IMR-90 (cell line): Measurements from ENCODE around the gene SLC49A4. TPM values are rescaled to one million over a fixed set of nuclear protein-coding genes. Genes with fewer than 3 reads are reported as not detected.

ENCODE experiments used
- ATAC-seq: fragments of 200-7000 bp; cut with Tn5 transposase; 2 replicates; pipeline ENCODE4 v1.9.1; 2020; ENCODE audit warnings: low read depth, mild to moderate bottlenecking, moderate library complexity
- BruUV-seq: library from RNA; stranded (reverse); fragments of 400-500 nt; replicated peaks from 2 replicates; lab custom pipeline; 2021; lab: Mats Ljungman, UMichigan
- CTCF ChIA-PET: fragments of 300-600 bp; formaldehyde crosslinking; extraction: SDS; loops from one replicate; lab custom pipeline; 2021; ENCODE audit warnings: antibody characterized with exemption; lab: Yijun Ruan, JAX
- POLR2A ChIA-PET: fragments of 300-600 bp; sonication (Branson Sonifier 250); formaldehyde crosslinking; loops from one replicate; lab custom pipeline; 2022; ENCODE audit warnings: antibody characterized with exemption; ENCODE audit not compliant: unreplicated experiment; lab: Charles Lee
- DNase-seq: peaks from one replicate; pipeline ENCODE4 v3.0.0; 2013
- H2AFZ ChIP-seq: replicated peaks from 2 replicates; pipeline ENCODE3; 2013; ENCODE audit warnings: low read length, mild to moderate bottlenecking; ENCODE audit not compliant: poor library complexity
- H2AK5ac ChIP-seq: 2 replicates; pipeline ENCODE4 v1.6.1; 2013; ENCODE audit warnings: low read depth, low read length, inconsistent platforms
- H2AK9ac ChIP-seq: replicated peaks from 2 replicates; pipeline ENCODE3; 2013; ENCODE audit warnings: mild to moderate bottlenecking, low read depth, low read length, moderate library complexity; ENCODE audit not compliant: poor library complexity
- H2BK120ac ChIP-seq: 2 replicates; pipeline ENCODE4 v1.6.1; 2013; ENCODE audit warnings: low read depth, low read length, inconsistent platforms
- H2BK15ac ChIP-seq: 3 replicates; pipeline ENCODE4 v1.6.1; 2013; ENCODE audit warnings: low read depth, low read length, inconsistent platforms
- H2BK20ac ChIP-seq: 2 replicates; pipeline ENCODE4 v1.6.1; 2013; ENCODE audit warnings: low read depth, mild to moderate bottlenecking, inconsistent platforms, low read length, moderate library complexity
- H2BK5ac ChIP-seq: 2 replicates; pipeline ENCODE4 v1.6.1; 2013; ENCODE audit warnings: mild to moderate bottlenecking, low read depth, low read length, inconsistent platforms; ENCODE audit not compliant: poor library complexity, severe bottlenecking
- H3K14ac ChIP-seq: replicated peaks from 2 replicates; pipeline ENCODE4 v1.6.1; 2013; ENCODE audit warnings: low read depth, low read length, inconsistent platforms
- H3K18ac ChIP-seq: 2 replicates; pipeline ENCODE4 v1.6.1; 2013; ENCODE audit warnings: low read depth, low read length, control low read depth
- H3K23ac ChIP-seq: 2 replicates; pipeline ENCODE4 v1.6.1; 2013; ENCODE audit warnings: low read depth, low read length, inconsistent platforms
- H3K27ac ChIP-seq: 2 replicates; pipeline ENCODE4 v1.5.1; 2013; ENCODE audit warnings: mild to moderate bottlenecking, control low read depth, low read length; ENCODE audit not compliant: insufficient read depth
- H3K27me3 ChIP-seq: 2 replicates; pipeline ENCODE4 v1.6.1; 2013; ENCODE audit warnings: low read length; ENCODE audit not compliant: control insufficient read depth, insufficient read depth
- H3K36me3 ChIP-seq: 2 replicates; pipeline ENCODE4 v1.6.1; 2013; ENCODE audit warnings: low read length, mixed read lengths; ENCODE audit not compliant: control insufficient read depth, insufficient read depth
- H3K4ac ChIP-seq: 2 replicates; pipeline ENCODE4 v1.6.1; 2013; ENCODE audit warnings: low read depth, low read length, inconsistent platforms
- H3K4me1 ChIP-seq: 2 replicates; pipeline ENCODE4 v1.6.1; 2013; ENCODE audit warnings: low read length, mixed read lengths; ENCODE audit not compliant: control insufficient read depth, insufficient read depth
- H3K4me2 ChIP-seq: 2 replicates; pipeline ENCODE4 v1.6.1; 2013; ENCODE audit warnings: low read depth, mild to moderate bottlenecking, control low read depth, low read length, moderate library complexity
- H3K4me3 ChIP-seq: 2 replicates; pipeline ENCODE4 v1.5.1; 2013; ENCODE audit warnings: low read depth, mild to moderate bottlenecking, control low read depth, low read length, moderate library complexity; ENCODE audit not compliant: insufficient read depth
- H3K56ac ChIP-seq: 2 replicates; pipeline ENCODE4 v1.6.1; 2013; ENCODE audit warnings: low read length, inconsistent platforms; ENCODE audit not compliant: insufficient read depth; ENCODE audit errors: extremely low read depth
- H3K79me1 ChIP-seq, 2 experiments: 2 replicates each; pipeline ENCODE4 v1.6.1; 2013; ENCODE audit warnings: low read length in 2 of 2, inconsistent platforms in 1 of 2, low read depth in 1 of 2
- H3K9ac ChIP-seq: 2 replicates; pipeline ENCODE4 v1.6.1; 2013; ENCODE audit warnings: low read depth, low read length, control low read depth
- H3K9me1 ChIP-seq: 2 replicates; pipeline ENCODE4 v1.6.1; 2013; ENCODE audit warnings: low read length, inconsistent platforms; ENCODE audit not compliant: insufficient read depth
- H3K9me3 ChIP-seq: 2 replicates; pipeline ENCODE4 v1.6.1; 2013; ENCODE audit warnings: low read length; ENCODE audit not compliant: control insufficient read depth, insufficient read depth
- H4K20me1 ChIP-seq: 2 replicates; pipeline ENCODE4 v1.6.1; 2013; ENCODE audit warnings: low read length, inconsistent platforms; ENCODE audit not compliant: insufficient read depth
- H4K5ac ChIP-seq: 2 replicates; pipeline ENCODE4 v1.6.1; 2013; ENCODE audit warnings: mild to moderate bottlenecking, low read depth, low read length, control low read depth
- H4K8ac ChIP-seq, 2 experiments: 2 replicates each; pipeline ENCODE4 v1.6.1; 2013; ENCODE audit warnings: low read depth in 2 of 2, low read length in 2 of 2, control low read depth in 1 of 2, inconsistent platforms in 1 of 2
- H4K91ac ChIP-seq: 2 replicates; pipeline ENCODE4 v1.6.1; 2013; ENCODE audit warnings: low read depth, low read length, inconsistent platforms; ENCODE audit not compliant: insufficient read depth
- MAZ ChIP-seq: IDR thresholded peaks from 2 replicates; pipeline ENCODE4 v1.6.1; 2012; ENCODE audit warnings: low read depth, mild to moderate bottlenecking, low read length, improper control_type of control experiment, moderate library complexity, borderline replicate concordance
- POLR2A ChIP-seq: IDR thresholded peaks from 2 replicates; pipeline ENCODE4 v1.6.1; 2012; ENCODE audit warnings: mild to moderate bottlenecking, low read depth, low read length
- SMC3 ChIP-seq: fragments of 150-350 bp; IDR thresholded peaks from 2 replicates; pipeline ENCODE4 v1.6.1; 2016; ENCODE audit warnings: low read depth, mild to moderate bottlenecking, antibody characterized with exemption, low read length, moderate library complexity
- WGBS, 2 experiments: methylation state at CpG; one replicate each; pipeline versions ENCODE4 v1.1.5 to v1.1.7; 2013; ENCODE audit warnings: missing lambda C conversion rate in 2 of 2; ENCODE audit not compliant: insufficient read length in 1 of 2; ENCODE audit errors: extremely low coverage in 2 of 2; 5-methylcytosine and 5-hydroxymethylcytosine counted together
- dilution Hi-C: fragments of 300-500 bp; cut with HindIII; formaldehyde crosslinking; loops from one replicate; pipeline ENCODE4 v1.14.3; 2018; ENCODE audit warnings: low sequenced_read_pairs; ENCODE audit not compliant: unreplicated experiment
- in situ Hi-C: fragments of 300-500 bp; cut with MboI; formaldehyde crosslinking; loops from 3 replicates; pipeline ENCODE4 v1.14.3; 2019; ENCODE audit warnings: low sequenced_read_pairs, inconsistent platforms, mixed read lengths
- intact Hi-C: fragments of 100-400 bp; cut with micrococcal nuclease; formaldehyde crosslinking; loops from 2 replicates; pipeline ENCODE4 v1.10.0; 2022
- polyA plus RNA-seq, 3 experiments: library from polyadenylated mRNA; depleted of rRNA; stranded (reverse); fragments of >200 nt; gene quantifications; 2 replicates each; pipeline ENCODE4 v1.2.3, GENCODE V29; 2012; ENCODE audit warnings: low replicate concordance in 1 of 3
- total RNA-seq: library from RNA; depleted of rRNA; stranded (reverse); fragments of >200 nt; gene quantifications from 2 replicates; pipeline ENCODE4 v1.2.3, GENCODE V29; 2012

SLC49A4 gene
- total and polyA plus RNA-seq, 2 of the 4 experiments (the other 2 are of a cell fraction), result 6.5 to 6.8 TPM

- H4K8ac ChIP-seq, result no peak overlapping the region
- ATAC-seq (peak; percentile 72), DNase-seq (peak; percentile 24)
- H3K4me2 ChIP-seq, result no peak overlapping the region
- no peak overlapping the region for H2BK20ac ChIP-seq
- intact Hi-C loops, result no loop called here
- H2AK5ac ChIP-seq, result no peak overlapping the region
- no peak overlapping the region for H3K18ac ChIP-seq
- H3K4me3 ChIP-seq, result no peak overlapping the region
- no peak overlapping the region for H2AFZ ChIP-seq
- H3K36me3 ChIP-seq, result no peaks in the 10 kb centered on the region
- WGBS, 2 experiments, result no CpG with 5 or more reads among the region's 5 CpGs
- ChIA-PET CTCF (no interaction called here), POLR2A (no interaction called here)
- no peak overlapping the region for H2AK9ac ChIP-seq
- no peak overlapping the region for H3K56ac ChIP-seq
- no peaks in the 10 kb centered on the region for H4K20me1 ChIP-seq
- H3K27me3 ChIP-seq, result peaks cover 68% of the 10 kb centered on the region
- no peaks in the 10 kb centered on the region for H3K79me1 ChIP-seq
- in situ Hi-C loops, result no loop called here
- H3K9ac ChIP-seq, result no peak overlapping the region
- H4K91ac ChIP-seq, result no peak overlapping the region
- H3K9me3 ChIP-seq, result no peaks in the 10 kb centered on the region; the same call in 1 of the 2 replicates
- BruUV-seq, result no TSS peak
- no peaks in the 10 kb centered on the region for H3K4me1 ChIP-seq
- H2BK5ac ChIP-seq, result no peak overlapping the region
- no peak for TF ChIP-seq SMC3
- TF ChIP-seq MAZ, result no peak
- TF ChIP-seq POLR2A, result no peak
- H2BK120ac ChIP-seq, result no peak overlapping the region
- no peak overlapping the region for H2BK15ac ChIP-seq
- dilution Hi-C loops, result no loop called here
- H3K14ac ChIP-seq, result no peak overlapping the region
- H3K23ac ChIP-seq, result no peak overlapping the region
- H3K27ac ChIP-seq, result no peak overlapping the region
- H4K5ac ChIP-seq, result no peak overlapping the region
- no peaks in the 10 kb centered on the region for H3K9me1 ChIP-seq
- H3K4ac ChIP-seq, result no peak overlapping the region
Measured at GRCh38 chr3:122918576-122919290, 123.9 kb downstream of the SLC49A4 start.
